Heart right ventricle (tissue), 16 donors: ENCODE measurements around the gene EIF4E3. TPM values are rescaled to one million over a fixed set of nuclear protein-coding genes. Genes with fewer than 3 reads are reported as not detected.

Source experiments
- ATAC-seq, 8 donors: fragments of 200-7000 bp; cut with Tn5 transposase; one replicate each; pipeline ENCODE4 v1.9.1; 2020; ENCODE audit warnings: mild to moderate bottlenecking in 8 of 8, moderate library complexity in 8 of 8, moderate number of reproducible peaks in 1 of 8
- DNase-seq, 2 donors: peaks; one replicate each; pipeline ENCODE4 v3.0.0-alpha.2; 2020
- H3K27ac ChIP-seq, 10 donors: fragments of 200-600 bp; sonication (generic) in 2 of 10; one replicate each; pipeline versions ENCODE4 v1.5.0 to v1.8.0; 2020 to 2022; ENCODE audit warnings: mild to moderate bottlenecking in 3 of 10
- H3K27me3 ChIP-seq, 7 donors: fragments of 200-600 bp; one replicate each; pipeline ENCODE4 v1.8.0; 2021 to 2022; ENCODE audit warnings: mild to moderate bottlenecking in 2 of 7
- H3K36me3 ChIP-seq, 9 donors: fragments of 200-600 bp; sonication (generic) in 1 of 9; one replicate each; pipeline versions ENCODE4 v1.5.0 to v1.8.0; 2020 to 2022; ENCODE audit warnings: mild to moderate bottlenecking in 2 of 9
- H3K4me1 ChIP-seq, 9 donors: fragments of 200-600 bp; sonication (generic) in 1 of 9; one replicate each; pipeline versions ENCODE4 v1.5.0 to v1.8.0; 2020 to 2022; ENCODE audit warnings: mild to moderate bottlenecking in 4 of 9
- H3K4me3 ChIP-seq, 10 donors: fragments of 200-600 bp; sonication (generic) in 2 of 10; one replicate each; pipeline versions ENCODE4 v1.5.0 to v1.8.0; 2020 to 2022; ENCODE audit warnings: mild to moderate bottlenecking in 7 of 10, moderate library complexity in 2 of 10
- H3K9me3 ChIP-seq, 11 donors: fragments of 200-600 bp in 10 of 11; sonication (generic) in 2 of 11; one replicate each; pipeline versions ENCODE4 v1.5.0 to v1.8.0; 2013 to 2022; ENCODE audit warnings: mild to moderate bottlenecking in 2 of 11, control low read depth in 1 of 11, moderate library complexity in 1 of 11
- WGBS, 2 donors: extraction: QIAGEN DNeasy Blood & Tissue Kit; methylation state at CpG; one replicate each; pipeline ENCODE4 v1.1.7; 2013; ENCODE audit warnings: inconsistent platforms in 1 of 2; 5-methylcytosine and 5-hydroxymethylcytosine counted together
- intact Hi-C, 10 donors: fragments of 100-400 bp; cut with DNase I; formaldehyde crosslinking; loops; one replicate each; pipeline versions ENCODE4 v1.11.1 to v1.14.2; 2022
- polyA plus RNA-seq, 2 donors: library from polyadenylated mRNA; stranded (reverse); fragments of 200-250 nt; gene quantifications; one replicate each; pipeline ENCODE4 v1.2.3, GENCODE V29; 2013
- total RNA-seq, 10 donors: library from RNA; stranded (reverse); fragmentation: NEBNext Ultra II Directional in 3 of 10; extraction: Animal tissue kit (Norgen Biotek cat#: 25700) in 3 of 10; gene quantifications; one replicate each; pipeline versions ENCODE4 v1.2.1 to v1.2.4, GENCODE V29; 2021 to 2023
- TF ChIP-seq, protein P1 (sequence below), 9 donors: fragments of 200-600 bp; sonication (generic) in 2 of 9; IDR thresholded peaks; one replicate each; pipeline versions ENCODE4 v1.5.0 to v1.8.0; 2021 to 2022; ENCODE audit warnings: antibody characterized with exemption in 9 of 9, mild to moderate bottlenecking in 5 of 9, moderate library complexity in 1 of 9
- donor health status: Arrhythmogenic right ventricular cardiomyopathy.
- donor health status: ischemic (EF 13 %, LVEDD 7.1; RV severe dilation, severe dysfunction).
- donor health status: healthy with polysubstance abuse.
- donor health status: DM: no; HTN: yes; CAD: no.
- donor health status: DM: no; HTN: no; CAD: no.
- donor health status: ischemic (EF 25% LVEDD 6.9; RV normal size, moderate dysfunction).
- donor health status: ischemic (EF 25% LVEDD 5.7; RV mildly dilated, moderate dysfunction).
- donor health status: healthy.
- donor health status: DM: yes; HTN: yes; CAD: no.
- donor health status: Ischemic cardiomyopathy.
- donor health status: ischemic (EF 35%, LVEDD 5.7; RV mildly dilated, moderate dysfunction).
- donor health status: nonischemic (EF 11% LVEDD 7.7; RV severe dilation, severe dysfunction).
- donor health status: DM: yes; HTN: yes; CAD: no.
- donor health status: PGD.
- donor health status: ischemic (EF 29% LVEDD 5.4; RV normal size, mild dysfunction).
- donor health status: nonischemic (EF 23%, LVEDD 6.1; RV moderate dilation, normal function).

The EIF4E3 gene
- total and polyA plus RNA-seq, 12 donors: 12.9 to 58.1 (median 52.5) TPM

DNA sequence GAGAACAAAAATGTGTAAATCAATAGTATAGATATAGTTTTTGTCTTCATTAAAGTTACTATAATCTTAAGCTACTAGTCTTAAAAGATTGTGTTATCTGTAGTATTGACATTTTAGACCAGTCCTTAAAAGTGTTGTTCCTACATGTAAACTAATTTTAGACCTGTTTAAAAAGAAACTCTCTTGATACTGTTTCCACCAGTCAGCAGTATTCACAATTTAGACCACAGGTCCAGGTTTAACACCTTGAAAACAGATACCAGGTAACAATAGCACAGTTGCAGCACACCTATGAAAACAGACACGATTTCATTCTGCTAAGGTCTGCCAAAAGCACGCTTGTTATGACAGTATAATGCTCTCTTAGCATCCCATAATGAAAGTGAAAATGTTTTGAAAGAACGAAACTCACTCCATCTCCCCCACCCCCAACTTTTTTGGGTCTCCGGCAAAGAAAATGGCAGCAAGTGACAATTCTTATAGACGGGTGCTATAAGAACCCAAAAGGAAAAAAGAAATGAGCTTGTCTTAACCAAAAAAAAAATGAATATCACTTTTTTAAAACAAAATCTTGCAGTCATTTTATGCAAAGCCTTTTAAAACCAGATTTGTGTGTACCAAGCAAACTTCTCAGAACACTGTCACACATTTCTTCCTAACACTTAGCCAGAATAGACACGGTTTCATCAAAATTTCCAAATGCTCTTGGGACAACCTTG, 1.6 kb downstream of the EIF4E3 start:
- DNase-seq (no peak), ATAC-seq (no peak)
- H3K4me3 ChIP-seq: peak overlapping the region in 8 of 10 donors; percentile 68 to 97 (median 84)
- H3K9me3 ChIP-seq: no peaks in the 10 kb centered on the region
- peak overlapping the region in 1 of 10 donors; percentile 92 for H3K27ac ChIP-seq
- peaks cover 3 to 59% (median 19%) of the 10 kb centered on the region in 9 donors for H3K4me1 ChIP-seq
- no peaks in the 10 kb centered on the region for H3K36me3 ChIP-seq
- H3K27me3 ChIP-seq: no peaks in the 10 kb centered on the region
- intact Hi-C loops: loop anchor here in 5 of 10 donors (5.0 to 10.0 kb wide), 4 partner anchors 1099 to 1361 kb away; partner anchors contain the start of gene SHQ1 (in 2 of the 5)
- TF ChIP-seq, protein P1, sequence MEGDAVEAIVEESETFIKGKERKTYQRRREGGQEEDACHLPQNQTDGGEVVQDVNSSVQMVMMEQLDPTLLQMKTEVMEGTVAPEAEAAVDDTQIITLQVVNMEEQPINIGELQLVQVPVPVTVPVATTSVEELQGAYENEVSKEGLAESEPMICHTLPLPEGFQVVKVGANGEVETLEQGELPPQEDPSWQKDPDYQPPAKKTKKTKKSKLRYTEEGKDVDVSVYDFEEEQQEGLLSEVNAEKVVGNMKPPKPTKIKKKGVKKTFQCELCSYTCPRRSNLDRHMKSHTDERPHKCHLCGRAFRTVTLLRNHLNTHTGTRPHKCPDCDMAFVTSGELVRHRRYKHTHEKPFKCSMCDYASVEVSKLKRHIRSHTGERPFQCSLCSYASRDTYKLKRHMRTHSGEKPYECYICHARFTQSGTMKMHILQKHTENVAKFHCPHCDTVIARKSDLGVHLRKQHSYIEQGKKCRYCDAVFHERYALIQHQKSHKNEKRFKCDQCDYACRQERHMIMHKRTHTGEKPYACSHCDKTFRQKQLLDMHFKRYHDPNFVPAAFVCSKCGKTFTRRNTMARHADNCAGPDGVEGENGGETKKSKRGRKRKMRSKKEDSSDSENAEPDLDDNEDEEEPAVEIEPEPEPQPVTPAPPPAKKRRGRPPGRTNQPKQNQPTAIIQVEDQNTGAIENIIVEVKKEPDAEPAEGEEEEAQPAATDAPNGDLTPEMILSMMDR (IDR thresholded peaks at IDR 0.05): no peak
- 48 to 70% methylated on average over 6 of the region's 6 CpGs for WGBS, 2 donors

DNA sequence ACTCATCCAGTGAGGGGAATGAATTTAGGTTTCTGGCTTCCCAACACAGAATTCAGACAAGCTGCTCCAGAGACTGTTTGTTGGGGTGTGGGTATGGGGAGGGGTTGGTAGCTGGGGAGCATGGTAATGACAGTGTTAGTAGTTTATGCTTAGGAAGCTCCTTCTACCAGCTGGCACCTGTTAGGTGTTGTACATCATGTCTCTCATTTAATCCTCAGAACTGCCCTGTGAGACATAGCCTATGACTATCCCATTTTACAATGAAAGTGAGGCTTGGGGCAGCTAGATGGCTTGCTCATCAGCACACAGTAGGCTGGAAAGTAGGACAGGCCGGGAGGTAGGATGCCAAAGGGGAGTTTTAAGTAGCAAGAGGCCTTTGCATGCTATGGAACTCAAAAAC, 2.5 kb downstream of the EIF4E3 start:
- TF ChIP-seq, protein P1 (IDR thresholded peaks at IDR 0.05): no peak
- 91 to 97% methylated on average over 1 of the region's 1 CpG for WGBS, 2 donors
- Histone ChIP-seq H3K27ac (peak overlapping the region in 1 of 10 donors; percentile 92), H3K27me3 (no peaks in the 10 kb centered on the region), H3K4me3 (peak overlapping the region in 1 of 10 donors; percentile 87), H3K4me1 (peaks cover 3 to 69% (median 19%) of the 10 kb centered on the region in 9 donors), H3K9me3 (no peaks in the 10 kb centered on the region), H3K36me3 (no peaks in the 10 kb centered on the region)
- DNase-seq (no peak), ATAC-seq (no peak)
- intact Hi-C loops: loop anchor here in 5 of 10 donors (5.0 to 10.0 kb wide), 4 partner anchors 1100 to 1362 kb away; partner anchors contain the start of gene SHQ1 (in 2 of the 5)

DNA sequence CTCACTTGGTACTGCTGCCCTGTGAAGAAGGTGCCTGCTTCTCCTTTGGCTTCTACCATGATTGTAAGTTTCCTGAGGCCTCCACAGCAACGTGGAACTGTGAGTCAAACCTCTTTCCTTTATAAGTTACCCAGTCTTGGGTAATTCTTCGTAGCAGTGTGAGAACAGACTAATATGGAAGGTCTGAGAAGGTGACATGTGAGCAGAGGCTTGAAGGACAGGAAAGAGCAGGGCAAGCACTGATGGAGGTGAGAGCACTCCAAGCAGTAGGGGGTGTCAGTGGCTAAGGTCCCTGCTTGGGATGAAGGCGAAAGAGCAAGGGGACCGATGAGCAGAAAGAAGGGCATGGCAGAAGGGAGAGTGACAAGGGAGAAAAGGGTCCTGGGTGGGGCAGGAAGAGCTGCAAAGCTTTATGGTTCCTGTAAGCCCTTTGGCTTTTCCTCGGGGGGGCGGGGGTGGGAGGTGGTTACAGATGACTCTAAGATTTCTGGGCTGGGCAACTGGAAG, 3.5 kb downstream of the EIF4E3 start:
- Histone ChIP-seq H3K36me3 (no peaks in the 10 kb centered on the region), H3K4me3 (no peak overlapping the region), H3K27ac (peak overlapping the region in 1 of 10 donors; percentile 92), H3K27me3 (no peaks in the 10 kb centered on the region), H3K9me3 (no peaks in the 10 kb centered on the region), H3K4me1 (peaks cover 3 to 65% (median 19%) of the 10 kb centered on the region in 9 donors)
- intact Hi-C loops: loop anchor here in 5 of 10 donors (5.0 to 10.0 kb wide), 4 partner anchors 1101 to 1363 kb away; partner anchors contain the start of gene SHQ1 (in 2 of the 5)
- 75 to 79% methylated on average over 6 of the region's 6 CpGs for WGBS, 2 donors
- TF ChIP-seq, protein P1 (IDR thresholded peaks at IDR 0.05): no peak
- ATAC-seq: no peak
- DNase-seq: no peak

DNA sequence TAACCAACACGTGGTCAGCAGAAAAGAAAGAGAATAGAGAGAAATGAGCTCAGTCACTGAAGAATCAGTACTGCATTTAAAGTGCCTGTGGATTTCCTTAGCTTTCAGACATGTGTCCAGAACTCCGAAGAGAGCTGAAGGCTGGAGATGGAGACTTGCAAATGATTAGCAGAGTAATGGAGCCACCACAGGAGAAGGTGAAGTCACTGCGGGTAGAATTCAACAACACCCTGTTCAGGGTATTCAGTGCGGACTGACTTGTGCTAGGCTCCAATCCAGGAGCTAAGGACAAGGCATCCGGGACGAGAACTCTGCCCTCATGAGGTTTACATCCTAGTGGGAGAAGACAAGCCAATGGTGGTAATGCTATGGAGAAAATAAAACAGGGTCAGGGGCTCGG, 4.2 kb downstream of the EIF4E3 start:
- intact Hi-C loops: loop anchor here in 5 of 10 donors (5.0 to 10.0 kb wide), 4 partner anchors 1101 to 1364 kb away; partner anchors contain the start of gene SHQ1 (in 2 of the 5)
- Histone ChIP-seq H3K27me3 (no peaks in the 10 kb centered on the region), H3K27ac (peak overlapping the region in 1 of 10 donors; percentile 92)

More for the DNA sequence above, 4.2 kb downstream of the EIF4E3 start:
- H3K9me3 ChIP-seq: no peaks in the 10 kb centered on the region
- ATAC-seq (no peak), DNase-seq (no peak)
- no peak overlapping the region for H3K4me3 ChIP-seq
- TF ChIP-seq, protein P1 (IDR thresholded peaks at IDR 0.05): no peak
- 95% methylated on average over 7 of the region's 7 CpGs for WGBS, 2 donors
- peaks cover 3 to 58% (median 17%) of the 10 kb centered on the region in 9 donors for H3K4me1 ChIP-seq
- H3K36me3 ChIP-seq: no peaks in the 10 kb centered on the region
